AG04450 (cell line): ENCODE results near the gene CENPW. TPM values are rescaled to one million over a fixed set of nuclear protein-coding genes. Genes with fewer than 3 reads are reported as not detected.
A peak's percentile ranks its signal among the peaks of the same experiment; 100 is the strongest.

ENCODE experiments used
- CTCF ChIA-PET: fragments of 300-600, 350-600 bp; formaldehyde crosslinking; extraction: SDS; loops from one replicate; lab custom pipeline; 2022; ENCODE audit warnings: antibody characterized with exemption, inconsistent platforms; lab: Charles Lee
- POLR2A ChIA-PET: fragments of 350-600 bp; formaldehyde crosslinking; extraction: SDS; loops from one replicate; lab custom pipeline; 2021; ENCODE audit warnings: antibody characterized with exemption, inconsistent platforms; lab: Yijun Ruan, JAX
- DNase-seq: peaks from one replicate; pipeline ENCODE4 v3.0.0-alpha.2; 2011; ENCODE audit warnings: low read depth, low spot score
- H3K27ac ChIP-seq: one replicate; pipeline ENCODE4 v1.5.1; 2012; ENCODE audit warnings: low read depth, low read length, control low read depth
- H3K27me3 ChIP-seq: one replicate; pipeline ENCODE4 v1.6.0; 2012; ENCODE audit warnings: low read length; ENCODE audit not compliant: control insufficient read depth, insufficient read depth
- H3K4me3 ChIP-seq: 2 replicates; pipeline ENCODE4 v1.5.1; 2011; ENCODE audit warnings: mild to moderate bottlenecking, low read depth, low read length, control low read depth
- H3K9me3 ChIP-seq: 2 replicates; pipeline ENCODE4 v1.5.1; 2012; ENCODE audit warnings: low read length; ENCODE audit not compliant: control insufficient read depth, insufficient read depth
- polyA minus RNA-seq: library from RNA; depleted of rRNA, polyadenylated mRNA; stranded (reverse); fragments of >200 nt; gene quantifications from 2 replicates; pipeline ENCODE4 v1.2.3, GENCODE V29; 2011; rRNA and poly(A)+ RNA removed
- polyA plus RNA-seq: library from polyadenylated mRNA; depleted of rRNA; stranded (reverse); fragments of >200 nt; gene quantifications from 2 replicates; pipeline ENCODE4 v1.2.3, GENCODE V29; 2011; rRNA removed
- TF ChIP-seq, protein P1 (sequence below): IDR thresholded peaks from 2 replicates; pipeline ENCODE4 v1.5.1; 2011; ENCODE audit warnings: low read depth, low read length, control low read depth, inconsistent platforms

The CENPW gene
- polyA plus RNA-seq (6.7 and 10.6 TPM in 2 replicates), polyA minus RNA-seq (2.0 and 2.2 TPM in 2 replicates)

DNA sequence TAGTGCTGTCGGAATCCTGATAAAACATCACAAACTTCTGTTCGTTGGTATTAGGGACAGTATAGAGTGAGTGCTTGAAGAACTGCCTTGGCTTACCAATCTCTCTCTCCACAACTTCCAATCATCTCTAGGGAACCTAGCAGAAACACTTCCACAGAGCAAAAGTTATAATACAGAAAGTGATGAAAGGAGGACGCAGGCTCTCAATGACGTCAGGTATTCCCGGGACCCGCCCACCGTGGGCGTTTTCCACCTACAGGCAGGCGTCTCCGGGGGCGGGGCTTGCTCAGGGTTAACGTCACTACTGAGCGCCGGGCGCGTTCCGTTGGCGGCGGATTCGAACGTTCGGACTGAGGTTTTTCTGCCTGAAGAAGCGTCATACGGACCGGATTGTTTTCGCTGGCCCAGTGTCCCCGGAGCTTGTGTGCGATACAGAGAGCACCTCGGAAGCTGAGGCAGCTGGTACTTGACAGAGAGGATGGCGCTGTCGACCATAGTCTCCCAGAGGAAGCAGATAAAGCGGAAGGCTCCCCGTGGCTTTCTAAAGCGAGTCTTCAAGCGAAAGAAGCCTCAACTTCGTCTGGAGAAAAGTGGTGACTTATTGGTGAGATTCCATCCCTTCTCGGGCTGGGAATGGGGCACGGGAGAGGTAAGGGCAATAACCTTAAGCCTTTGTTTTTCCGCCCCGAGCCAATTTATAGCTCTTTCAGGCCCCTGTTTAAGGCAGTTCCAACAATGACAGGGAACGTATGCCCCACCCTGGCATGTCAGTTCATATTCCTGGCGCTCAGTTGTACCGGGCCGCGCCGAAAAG lies at the start of gene CENPW:
TSS of gene CENPW (plus strand) at position 320 of the 814 bp plus-strand sequence. CDS start at position 479, 159 bp downstream.
- H3K27me3 ChIP-seq = peaks cover 5% of the 10 kb centered on the region
- peak; percentile 57 for DNase-seq
- peak within 1 kb of the TSS; percentile 12 for H3K27ac ChIP-seq
- TF ChIP-seq, protein P1, sequence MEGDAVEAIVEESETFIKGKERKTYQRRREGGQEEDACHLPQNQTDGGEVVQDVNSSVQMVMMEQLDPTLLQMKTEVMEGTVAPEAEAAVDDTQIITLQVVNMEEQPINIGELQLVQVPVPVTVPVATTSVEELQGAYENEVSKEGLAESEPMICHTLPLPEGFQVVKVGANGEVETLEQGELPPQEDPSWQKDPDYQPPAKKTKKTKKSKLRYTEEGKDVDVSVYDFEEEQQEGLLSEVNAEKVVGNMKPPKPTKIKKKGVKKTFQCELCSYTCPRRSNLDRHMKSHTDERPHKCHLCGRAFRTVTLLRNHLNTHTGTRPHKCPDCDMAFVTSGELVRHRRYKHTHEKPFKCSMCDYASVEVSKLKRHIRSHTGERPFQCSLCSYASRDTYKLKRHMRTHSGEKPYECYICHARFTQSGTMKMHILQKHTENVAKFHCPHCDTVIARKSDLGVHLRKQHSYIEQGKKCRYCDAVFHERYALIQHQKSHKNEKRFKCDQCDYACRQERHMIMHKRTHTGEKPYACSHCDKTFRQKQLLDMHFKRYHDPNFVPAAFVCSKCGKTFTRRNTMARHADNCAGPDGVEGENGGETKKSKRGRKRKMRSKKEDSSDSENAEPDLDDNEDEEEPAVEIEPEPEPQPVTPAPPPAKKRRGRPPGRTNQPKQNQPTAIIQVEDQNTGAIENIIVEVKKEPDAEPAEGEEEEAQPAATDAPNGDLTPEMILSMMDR = no peak
- peak within 1 kb of the TSS; percentile 97 for H3K4me3 ChIP-seq
- CTCF ChIA-PET = interaction anchor here (0.7 to 3.2 kb wide), 4 partner anchors 21 to 760 kb away, joined by 3 to 24 read pairs (median 3); no protein-coding TSS in a partner anchor
- no peaks in the 10 kb centered on the region for H3K9me3 ChIP-seq
- POLR2A ChIA-PET = no interaction called here

- Histone ChIP-seq H3K27ac (no peak overlapping the region), H3K27me3 (no peaks in the 10 kb centered on the region), H3K9me3 (no peaks in the 10 kb centered on the region), H3K4me3 (no peak overlapping the region)
- TF ChIP-seq, protein P1 = no peak
- DNase-seq = no peak
- POLR2A ChIA-PET = no interaction called here
- CTCF ChIA-PET = no interaction called here
These were observed 45.9 kb upstream of the CENPW start for GRCh38 chr6:126293891-126294524.

DNA sequence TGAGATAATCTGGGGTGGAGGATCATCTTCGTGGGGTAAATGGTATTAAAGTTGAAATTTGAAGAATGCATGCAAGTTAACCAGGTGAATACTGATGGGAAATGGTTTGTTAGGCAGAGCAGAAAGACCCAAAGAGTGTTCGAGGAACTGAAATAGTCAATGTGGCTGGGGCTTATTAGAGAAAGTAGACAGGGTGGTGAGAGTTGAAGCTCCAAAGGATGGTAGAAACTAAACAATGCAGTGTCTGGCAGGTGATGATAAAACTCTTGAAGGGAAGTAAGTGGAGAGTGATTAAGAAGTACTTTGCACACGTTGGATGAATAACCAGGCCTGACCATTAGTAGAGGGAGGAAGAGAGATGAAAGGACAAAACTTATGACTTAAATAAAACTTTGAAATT lies 39.8 kb upstream of the CENPW start:
- no peak for DNase-seq
- Histone ChIP-seq H3K27ac (no peak overlapping the region), H3K4me3 (no peak overlapping the region), H3K27me3 (no peaks in the 10 kb centered on the region), H3K9me3 (no peaks in the 10 kb centered on the region)
- ChIA-PET CTCF (no interaction called here), POLR2A (interaction anchor here (0.5 kb wide), 1 partner anchor 353 kb away, joined by 3 read pairs; no protein-coding TSS in a partner anchor)
- TF ChIP-seq, protein P1 = no peak

GRCh38 chr6:126300735-126301134 lies 39.2 kb upstream of the CENPW start:
- Histone ChIP-seq H3K27ac (no peak overlapping the region), H3K27me3 (no peaks in the 10 kb centered on the region), H3K9me3 (no peaks in the 10 kb centered on the region), H3K4me3 (no peak overlapping the region)
- ChIA-PET POLR2A (interaction anchor here (0.5 kb wide), 1 partner anchor 354 kb away, joined by 3 read pairs; no protein-coding TSS in a partner anchor), CTCF (no interaction called here)
- TF ChIP-seq, protein P1 = no peak
- no peak for DNase-seq

GRCh38 chr6:126302191-126302590 lies 37.7 kb upstream of the CENPW start:
- Histone ChIP-seq H3K9me3 (no peaks in the 10 kb centered on the region), H3K27ac (no peak overlapping the region), H3K27me3 (no peaks in the 10 kb centered on the region), H3K4me3 (no peak overlapping the region)
- CTCF ChIA-PET = no interaction called here
- no peak for DNase-seq
- POLR2A ChIA-PET = no interaction called here
- TF ChIP-seq, protein P1 = no peak
